Trophoblast cell (in vitro differentiated cells and primary cell): ENCODE results near the gene KIAA0513.
A peak's percentile ranks its signal among the peaks of the same experiment; 100 is the strongest.

Source experiments
- DNase-seq, 2 donors: peaks; one replicate each; pipeline ENCODE4 v3.0.0-alpha.2; 2016
- H2AFZ ChIP-seq: 2 replicates; pipeline ENCODE4 v1.6.1; 2013; ENCODE audit warnings: low read length, moderate library complexity, mild to moderate bottlenecking; ENCODE audit not compliant: insufficient read depth, poor library complexity
- H2AK5ac ChIP-seq: 2 replicates; pipeline ENCODE4 v1.6.1; 2013; ENCODE audit warnings: mild to moderate bottlenecking, low read length
- H2BK120ac ChIP-seq: 2 replicates; pipeline ENCODE4 v1.6.1; 2013; ENCODE audit warnings: low read length, mild to moderate bottlenecking, moderate library complexity; ENCODE audit not compliant: insufficient read depth, poor library complexity
- H2BK12ac ChIP-seq: 2 replicates; pipeline ENCODE4 v1.6.1; 2013; ENCODE audit warnings: mild to moderate bottlenecking, low read length, moderate library complexity
- H2BK5ac ChIP-seq: 2 replicates; pipeline ENCODE4 v1.6.1; 2013; ENCODE audit warnings: low read length, low read depth, moderate library complexity, mild to moderate bottlenecking; ENCODE audit not compliant: poor library complexity
- H3K14ac ChIP-seq: 2 replicates; pipeline ENCODE4 v1.6.1; 2013; ENCODE audit warnings: mild to moderate bottlenecking, low read length
- H3K18ac ChIP-seq: 2 replicates; pipeline ENCODE4 v1.6.1; 2013; ENCODE audit warnings: mild to moderate bottlenecking, low read length
- H3K23ac ChIP-seq: 2 replicates; pipeline ENCODE4 v1.6.1; 2013; ENCODE audit warnings: low read length
- H3K27ac ChIP-seq: 2 replicates; pipeline ENCODE4 v1.5.1; 2013; ENCODE audit warnings: low read depth, mild to moderate bottlenecking, inconsistent platforms, low read length, moderate library complexity
- H3K27me3 ChIP-seq: 2 replicates; pipeline ENCODE4 v1.6.1; 2013; ENCODE audit warnings: inconsistent platforms, mild to moderate bottlenecking, low read length, moderate library complexity; ENCODE audit not compliant: insufficient read depth
- H3K36me3 ChIP-seq, 2 experiments: 1 replicate in 1 of 2; 2 replicates in 1 of 2; pipeline ENCODE4 v1.6.1; 2013; ENCODE audit warnings: low read length in 2 of 2, mild to moderate bottlenecking in 2 of 2, moderate library complexity in 1 of 2; ENCODE audit not compliant: insufficient read depth in 2 of 2, control insufficient read depth in 1 of 2
- H3K4ac ChIP-seq: 2 replicates; pipeline ENCODE4 v1.6.1; 2013; ENCODE audit warnings: low read depth, mild to moderate bottlenecking, low read length, moderate library complexity
- H3K4me1 ChIP-seq, 2 experiments: 1 replicate in 1 of 2; 2 replicates in 1 of 2; pipeline ENCODE4 v1.6.1; 2013; ENCODE audit warnings: low read length in 2 of 2, mild to moderate bottlenecking in 2 of 2, moderate library complexity in 1 of 2; ENCODE audit not compliant: insufficient read depth in 2 of 2, control insufficient read depth in 1 of 2
- H3K4me2 ChIP-seq: 2 replicates; pipeline ENCODE4 v1.6.1; 2013; ENCODE audit warnings: inconsistent platforms, mild to moderate bottlenecking, low read length, moderate library complexity
- H3K4me3 ChIP-seq: 2 replicates; pipeline ENCODE4 v1.5.1; 2013; ENCODE audit warnings: mild to moderate bottlenecking, low read depth, low read length, inconsistent platforms
- H3K79me1 ChIP-seq: one replicate; pipeline ENCODE4 v1.6.1; 2013; ENCODE audit warnings: low read length
- H3K79me2 ChIP-seq: 2 replicates; pipeline ENCODE4 v1.6.1; 2013; ENCODE audit warnings: low read length, mild to moderate bottlenecking; ENCODE audit not compliant: control insufficient read depth, insufficient read depth, poor library complexity
- H3K9ac ChIP-seq: 2 replicates; pipeline ENCODE4 v1.6.1; 2013; ENCODE audit warnings: mild to moderate bottlenecking, low read length
- H3K9me3 ChIP-seq: 2 replicates; pipeline ENCODE4 v1.6.1; 2013; ENCODE audit warnings: low read depth, mild to moderate bottlenecking, control low read depth, inconsistent platforms, low read length; ENCODE audit not compliant: insufficient read depth
- H4K12ac ChIP-seq: 2 replicates; pipeline ENCODE4 v1.6.1; 2013; ENCODE audit warnings: low read depth, mild to moderate bottlenecking, low read length, moderate library complexity
- H4K8ac ChIP-seq: 2 replicates; pipeline ENCODE4 v1.6.1; 2013; ENCODE audit warnings: low read depth, mild to moderate bottlenecking, low read length, moderate library complexity
- H4K91ac ChIP-seq: one replicate; pipeline ENCODE4 v1.6.1; 2013; ENCODE audit warnings: low read depth, mild to moderate bottlenecking, low read length, moderate library complexity
- WGBS: extraction: QIAGEN DNeasy Blood & Tissue Kit; methylation state at CpG from one replicate; pipeline ENCODE4 v1.1.7; 2013; ENCODE audit warnings: missing lambda C conversion rate; ENCODE audit not compliant: insufficient read length, insufficient coverage; ENCODE audit errors: extremely low coverage; 5-methylcytosine and 5-hydroxymethylcytosine counted together

Gene KIAA0513

DNA sequence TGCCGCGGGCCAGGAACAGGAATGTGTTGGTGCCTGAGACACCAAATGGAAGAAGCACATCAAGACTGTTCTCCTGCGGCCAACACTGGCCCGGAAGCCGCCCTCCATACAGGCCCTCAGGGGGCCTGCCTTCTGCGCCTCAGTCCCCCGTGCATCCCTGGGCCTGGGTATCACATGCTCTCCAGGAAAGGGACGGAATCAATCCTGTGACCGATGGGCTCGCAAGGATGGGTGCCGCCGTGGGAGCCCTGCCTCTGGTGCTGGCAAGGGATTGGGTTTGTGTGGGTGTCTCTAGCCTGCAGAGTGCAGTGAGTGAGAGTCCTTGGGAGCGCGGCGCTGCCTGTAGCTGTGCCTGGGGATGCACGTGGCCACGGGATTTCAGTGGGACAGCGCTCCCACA lies 65.3 kb downstream of the KIAA0513 start:
- H3K4me3 ChIP-seq: no peak overlapping the region
- peaks cover 20 to 24% of the 10 kb centered on the region in 2 experiments for H3K4me1 ChIP-seq
- no peaks in the 10 kb centered on the region for H3K79me1 ChIP-seq
- H3K18ac ChIP-seq: no peak overlapping the region
- no peak overlapping the region for H3K9ac ChIP-seq
- no peak overlapping the region for H3K4me2 ChIP-seq
- no peak overlapping the region for H4K12ac ChIP-seq
- H3K27ac ChIP-seq: no peak overlapping the region
- H3K23ac ChIP-seq: no peak overlapping the region
- no peak overlapping the region for H2BK12ac ChIP-seq
- H3K4ac ChIP-seq: no peak overlapping the region
- peaks cover 3% of the 10 kb centered on the region for H3K79me2 ChIP-seq
- no peak overlapping the region for H4K91ac ChIP-seq
- no peak overlapping the region for H4K8ac ChIP-seq
- no CpG with 5 or more reads among the region's 18 CpGs for WGBS
- no peak overlapping the region for H2BK120ac ChIP-seq
- H2AK5ac ChIP-seq: no peak overlapping the region
- no peak overlapping the region for H2BK5ac ChIP-seq
- no peaks in the 10 kb centered on the region for H3K9me3 ChIP-seq
- no peaks in the 10 kb centered on the region for H3K36me3 ChIP-seq
- no peak overlapping the region for H2AFZ ChIP-seq
- H3K14ac ChIP-seq: no peak overlapping the region
- DNase-seq: no peak
- no peaks in the 10 kb centered on the region for H3K27me3 ChIP-seq

DNA sequence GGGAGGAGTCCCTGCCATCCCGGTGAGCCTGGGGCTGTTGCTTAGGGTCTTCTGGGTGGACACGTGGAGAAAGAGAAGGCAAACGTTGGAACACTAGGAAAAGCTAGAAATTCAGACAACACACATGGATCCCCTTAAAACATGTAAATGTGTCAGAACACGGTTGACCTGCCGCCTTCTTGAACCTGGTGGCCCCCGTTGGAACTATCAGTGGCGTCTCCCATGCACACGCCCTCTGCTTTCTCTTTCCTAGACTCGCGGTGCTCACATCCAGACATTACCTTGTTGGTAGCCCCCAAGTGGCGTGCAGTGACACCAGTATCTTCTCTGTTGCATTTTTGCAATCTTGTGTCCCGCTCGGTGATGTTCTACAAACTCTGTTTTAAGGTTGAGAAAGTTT lies 66.1 kb downstream of the KIAA0513 start:
- H3K18ac ChIP-seq: no peak overlapping the region
- H3K27me3 ChIP-seq: no peaks in the 10 kb centered on the region
- no peak overlapping the region for H2AK5ac ChIP-seq
- no peak overlapping the region for H2BK5ac ChIP-seq
- DNase-seq: no peak
- no peaks in the 10 kb centered on the region for H3K9me3 ChIP-seq
- no peak overlapping the region for H3K4ac ChIP-seq
- H3K4me3 ChIP-seq: no peak overlapping the region
- no CpG with 5 or more reads among the region's 13 CpGs for WGBS
- no peak overlapping the region for H3K9ac ChIP-seq
- no peak overlapping the region for H2AFZ ChIP-seq
- no peaks in the 10 kb centered on the region for H3K79me1 ChIP-seq
- H3K23ac ChIP-seq: no peak overlapping the region
- no peak overlapping the region for H3K4me2 ChIP-seq
- no peaks in the 10 kb centered on the region for H3K36me3 ChIP-seq
- no peak overlapping the region for H3K27ac ChIP-seq
- peaks cover 20 to 24% of the 10 kb centered on the region in 2 experiments for H3K4me1 ChIP-seq
- no peak overlapping the region for H4K12ac ChIP-seq
- peaks cover 3% of the 10 kb centered on the region for H3K79me2 ChIP-seq
- H3K14ac ChIP-seq: no peak overlapping the region
- H4K91ac ChIP-seq: no peak overlapping the region
- H2BK120ac ChIP-seq: no peak overlapping the region
- H2BK12ac ChIP-seq: no peak overlapping the region
- H4K8ac ChIP-seq: no peak overlapping the region

DNA sequence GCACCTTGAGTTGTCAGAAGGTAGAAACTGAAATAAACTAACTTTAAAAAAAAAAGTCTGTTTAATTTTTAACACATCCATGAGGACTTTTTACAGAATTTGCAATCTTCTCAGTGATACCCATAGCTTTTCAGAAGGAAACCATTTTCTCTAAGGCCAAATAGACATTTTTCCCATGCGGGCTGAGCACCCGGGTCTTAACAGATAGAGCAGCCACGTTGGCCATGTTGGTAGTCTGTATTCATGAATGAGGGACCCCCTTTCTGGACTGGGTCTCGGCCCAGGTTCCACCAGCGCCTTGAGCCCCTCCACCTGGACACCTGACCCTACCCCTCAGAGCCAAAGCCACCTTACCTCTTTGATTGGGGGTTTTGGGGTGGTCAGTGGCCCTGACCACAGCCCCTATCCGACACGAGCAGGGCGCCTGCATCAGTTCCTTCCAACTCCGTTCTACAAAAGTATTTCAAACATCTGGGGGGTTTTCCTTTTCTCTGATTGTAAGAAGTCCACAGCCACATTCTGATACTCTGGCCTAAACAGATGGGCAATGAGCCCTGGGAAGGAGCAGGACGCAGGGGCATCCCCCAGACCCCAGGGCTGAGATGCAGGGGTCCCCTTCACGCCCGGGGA lies 66.7 kb downstream of the KIAA0513 start:
- H3K27ac ChIP-seq: no peak overlapping the region
- no peak overlapping the region for H2BK12ac ChIP-seq
- no peak overlapping the region for H4K8ac ChIP-seq
- WGBS: no CpG with 5 or more reads among the region's 12 CpGs
- no peak overlapping the region for H2AK5ac ChIP-seq
- no peak overlapping the region for H4K12ac ChIP-seq
- no peak overlapping the region for H3K14ac ChIP-seq
- H3K4me1 ChIP-seq: peaks cover 16 to 22% of the 10 kb centered on the region in 2 experiments
- no peak overlapping the region for H3K4me2 ChIP-seq
- H3K18ac ChIP-seq: no peak overlapping the region
- no peak overlapping the region for H2BK120ac ChIP-seq
- no peak overlapping the region for H3K23ac ChIP-seq
- no peak overlapping the region for H3K4me3 ChIP-seq
- H3K79me2 ChIP-seq: peaks cover 3% of the 10 kb centered on the region
- H2BK5ac ChIP-seq: no peak overlapping the region
- H4K91ac ChIP-seq: no peak overlapping the region
- no peaks in the 10 kb centered on the region for H3K79me1 ChIP-seq
- no peak overlapping the region for H3K9ac ChIP-seq
- DNase-seq: peak; percentile 78 to 89
- H3K36me3 ChIP-seq: no peaks in the 10 kb centered on the region
- H2AFZ ChIP-seq: no peak overlapping the region
- H3K4ac ChIP-seq: no peak overlapping the region
- no peaks in the 10 kb centered on the region for H3K9me3 ChIP-seq
- H3K27me3 ChIP-seq: no peaks in the 10 kb centered on the region

DNA sequence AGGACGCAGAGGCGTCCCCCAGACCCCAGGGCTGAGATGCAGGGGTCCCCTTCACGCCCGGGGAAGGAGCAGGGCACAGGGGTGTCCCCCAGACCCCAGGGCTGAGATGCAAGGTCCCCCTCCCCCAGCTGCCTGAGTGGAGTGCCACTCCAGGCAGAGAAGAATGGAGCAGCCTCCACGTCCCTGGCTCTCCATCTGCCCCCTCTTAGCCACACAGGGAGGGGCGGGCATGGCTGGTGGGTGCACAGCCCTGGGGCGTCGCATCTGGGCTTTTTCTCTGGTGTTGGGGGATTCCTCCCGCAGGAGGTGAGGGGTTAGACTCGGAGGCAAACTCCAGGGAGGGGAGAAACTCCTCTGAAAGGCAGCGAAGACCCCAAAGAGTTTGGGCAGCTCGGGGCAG lies 67.2 kb downstream of the KIAA0513 start:
- H3K36me3 ChIP-seq: no peaks in the 10 kb centered on the region
- H3K9ac ChIP-seq: no peak overlapping the region
- no peak overlapping the region for H3K23ac ChIP-seq
- no peak overlapping the region for H3K4ac ChIP-seq
- no peaks in the 10 kb centered on the region for H3K9me3 ChIP-seq
- H3K4me3 ChIP-seq: no peak overlapping the region
- no peak overlapping the region for H4K91ac ChIP-seq
- H2BK5ac ChIP-seq: no peak overlapping the region
- no peak overlapping the region for H2BK12ac ChIP-seq
- H3K27ac ChIP-seq: no peak overlapping the region
- no peak overlapping the region for H2AK5ac ChIP-seq
- no peak overlapping the region for H4K12ac ChIP-seq
- no peak overlapping the region for H3K4me2 ChIP-seq
- H3K79me2 ChIP-seq: peaks cover 3% of the 10 kb centered on the region
- no peaks in the 10 kb centered on the region for H3K79me1 ChIP-seq
- no peaks in the 10 kb centered on the region for H3K27me3 ChIP-seq
- no peak overlapping the region for H2BK120ac ChIP-seq
- no peak for DNase-seq
- no peak overlapping the region for H3K14ac ChIP-seq
- no CpG with 5 or more reads among the region's 12 CpGs for WGBS
- no peak overlapping the region for H2AFZ ChIP-seq
- H3K18ac ChIP-seq: no peak overlapping the region
- no peak overlapping the region for H4K8ac ChIP-seq
- peaks cover 12 to 17% of the 10 kb centered on the region in 2 experiments for H3K4me1 ChIP-seq
